HG03103 (cell line): ENCODE results near the gene ANKS1A.

ENCODE experiments used
- ATAC-seq: cut with Tn5 transposase; IDR thresholded peaks from one replicate; pipeline ENCODE4 v1.9.1; 2021; ENCODE audit warnings: low read depth; ENCODE audit not compliant: unreplicated experiment

Gene ANKS1A

DNA sequence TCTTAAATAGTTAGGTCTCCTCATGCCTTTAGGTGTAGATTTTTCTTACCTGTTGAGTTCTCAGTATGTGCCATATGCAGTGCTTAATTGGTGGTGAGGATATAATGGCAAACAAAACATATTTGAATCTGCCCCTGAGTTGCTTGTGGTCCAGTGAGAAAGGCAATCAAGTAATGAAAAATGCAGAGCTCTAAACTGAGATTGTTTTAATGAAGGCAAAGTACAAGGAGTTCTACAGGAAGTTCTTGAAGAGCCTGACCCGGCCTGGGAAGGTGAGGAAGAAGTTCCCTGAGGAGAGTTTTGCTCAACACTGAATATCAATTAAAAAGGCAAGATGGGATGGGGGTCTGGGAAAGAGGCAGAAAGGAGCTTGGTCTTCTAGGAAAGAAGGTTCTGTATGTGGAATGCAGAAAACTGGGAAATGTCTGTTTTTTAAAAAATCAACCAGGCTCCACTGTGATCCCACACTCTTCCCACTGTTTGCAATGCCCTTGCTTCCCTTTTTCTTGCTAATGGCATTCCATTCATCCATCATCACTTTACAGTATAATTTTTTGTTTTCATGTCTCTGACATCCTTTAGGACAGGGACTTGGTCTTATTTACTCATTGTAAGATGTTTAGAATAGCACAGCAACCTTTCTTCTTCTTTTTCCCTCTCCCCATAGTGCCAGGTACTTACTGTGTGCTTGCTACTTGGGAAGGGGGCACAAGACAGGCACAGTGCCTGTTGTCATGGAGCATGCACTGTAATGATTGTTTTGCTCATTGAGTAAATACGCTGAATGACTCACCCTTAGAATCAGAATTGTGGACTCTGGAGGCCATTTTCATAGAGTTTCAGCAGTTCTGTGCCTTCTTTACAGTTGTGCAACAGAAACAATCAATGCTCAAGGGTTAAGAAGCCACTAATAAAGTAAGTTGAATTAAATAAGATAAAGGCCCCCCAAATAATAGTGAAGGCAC is 64.3 kb downstream of the ANKS1A start:
- no peak for ATAC-seq

DNA sequence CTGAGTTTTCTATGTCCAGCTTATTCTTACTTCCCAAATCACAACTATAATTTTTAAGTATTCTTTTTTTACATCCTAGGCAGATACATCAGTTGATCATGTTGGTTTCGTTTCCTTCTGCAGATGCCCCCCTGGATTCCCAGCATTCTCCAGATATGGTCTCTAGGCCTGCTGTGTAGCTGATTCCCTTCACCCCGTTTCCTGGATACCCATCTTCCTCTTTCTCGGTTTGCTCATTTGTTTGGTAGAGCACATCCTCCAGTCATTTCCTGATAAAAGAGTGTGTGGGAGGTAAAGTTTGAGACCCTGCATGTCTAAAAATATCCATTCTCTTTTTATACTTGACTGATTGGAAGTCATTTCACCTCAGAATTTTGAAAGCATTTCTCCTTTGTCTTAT is 66.4 kb downstream of the ANKS1A start:
- no peak for ATAC-seq

DNA sequence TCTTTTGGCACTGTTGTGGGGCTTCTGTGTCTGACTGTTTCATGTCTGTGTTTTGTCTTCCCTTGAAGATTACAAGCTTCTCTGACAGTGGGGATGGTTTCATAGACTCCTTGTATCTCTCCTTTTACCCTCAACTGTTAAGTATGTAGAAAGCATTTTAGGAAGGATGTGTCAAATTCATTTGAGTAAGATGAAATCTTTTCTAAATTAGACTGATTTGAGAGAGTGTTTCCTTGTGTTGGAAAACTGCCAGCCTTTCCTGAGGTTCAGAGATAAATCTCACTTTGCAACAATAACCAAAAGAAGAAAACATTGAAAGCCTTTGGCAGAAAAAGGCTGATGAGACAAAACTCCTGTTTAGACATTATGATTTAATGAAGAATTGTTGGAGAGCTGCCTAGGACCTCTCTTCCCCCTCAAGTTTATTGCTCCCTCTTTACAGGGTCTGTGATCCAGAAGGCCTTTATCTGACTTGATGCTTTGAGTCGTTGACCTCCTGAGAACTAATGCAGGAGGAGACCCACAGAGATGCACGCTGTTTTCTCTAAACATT is 68.3 kb downstream of the ANKS1A start:
- no peak for ATAC-seq

DNA sequence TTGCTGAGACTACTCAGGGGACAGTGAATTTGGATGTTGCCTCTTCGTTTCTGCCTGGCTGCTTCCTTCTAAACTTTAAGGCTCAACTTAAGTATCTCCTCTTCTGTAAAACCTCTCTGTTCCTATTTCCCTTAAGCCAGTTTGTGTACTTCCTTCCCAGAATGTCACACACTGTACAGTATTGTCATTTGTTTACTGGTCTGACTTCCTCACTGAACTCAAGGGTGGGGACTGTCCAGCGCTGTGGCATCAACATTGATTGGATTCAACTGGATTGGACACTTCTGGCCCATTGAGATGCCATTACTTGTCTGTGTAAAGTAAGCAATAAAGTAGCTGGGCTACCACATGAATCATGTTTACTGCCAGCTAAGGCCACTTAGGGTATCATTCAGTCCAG is 69.7 kb downstream of the ANKS1A start:
- ATAC-seq, result no peak

DNA sequence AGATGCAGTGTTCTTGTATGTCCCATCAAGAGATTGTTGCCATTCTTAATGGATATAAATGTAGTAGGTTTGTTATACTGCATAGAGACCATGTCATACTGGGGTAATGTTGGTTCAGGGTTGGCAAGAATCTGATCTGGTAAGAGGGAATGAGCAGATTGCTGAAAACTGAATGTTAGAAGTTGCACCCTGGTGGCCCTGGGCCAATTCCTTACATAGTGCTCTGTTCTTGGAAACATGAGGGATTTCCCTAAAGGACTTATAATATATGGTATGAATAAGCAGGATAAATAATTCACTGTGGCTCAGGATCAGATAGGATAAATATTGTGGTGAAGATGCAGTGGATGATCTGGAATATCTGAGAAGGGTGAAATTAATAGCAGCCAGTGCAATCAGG is 70.2 kb downstream of the ANKS1A start:
- no peak for ATAC-seq

DNA sequence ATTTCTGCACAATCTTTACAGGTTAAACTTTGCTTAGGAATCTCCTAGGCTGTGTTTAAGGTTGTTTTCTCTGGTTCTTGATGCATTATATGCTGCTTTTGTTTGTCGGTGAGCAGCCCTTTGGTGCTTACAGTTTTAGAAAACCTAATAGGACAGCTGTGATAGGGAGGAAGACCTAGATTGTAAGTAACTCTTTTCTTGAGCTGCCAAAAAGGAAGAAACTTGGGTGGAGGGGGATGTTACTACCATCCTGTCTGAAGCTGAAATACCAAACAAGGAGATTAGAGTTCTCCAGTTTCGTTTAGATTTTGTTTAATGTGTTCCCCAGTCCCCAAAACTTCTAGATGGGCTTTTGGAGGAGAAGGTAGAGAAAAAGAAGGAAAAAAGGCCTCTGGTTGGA is 72.0 kb downstream of the ANKS1A start:
- ATAC-seq, result no peak

DNA sequence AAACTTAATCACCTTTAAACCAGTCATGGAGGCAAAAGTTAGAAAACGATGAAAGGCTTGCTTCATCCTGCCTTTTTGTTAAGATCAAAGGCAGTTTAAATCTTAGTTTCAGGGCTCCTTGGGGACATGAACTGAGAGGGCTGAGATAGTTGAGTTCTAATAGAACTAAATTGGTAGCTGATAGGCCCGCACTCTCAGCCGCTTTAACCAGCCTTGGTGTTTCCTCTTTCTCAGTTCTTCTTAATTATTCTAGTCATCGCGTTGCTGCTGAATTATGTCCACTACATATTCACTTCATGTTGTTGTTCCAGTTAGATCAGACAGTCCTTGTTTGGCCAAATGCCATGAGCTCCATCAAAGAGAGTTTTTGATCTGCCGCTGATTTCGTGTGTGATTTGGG is 72.5 kb downstream of the ANKS1A start:
- no peak for ATAC-seq

DNA sequence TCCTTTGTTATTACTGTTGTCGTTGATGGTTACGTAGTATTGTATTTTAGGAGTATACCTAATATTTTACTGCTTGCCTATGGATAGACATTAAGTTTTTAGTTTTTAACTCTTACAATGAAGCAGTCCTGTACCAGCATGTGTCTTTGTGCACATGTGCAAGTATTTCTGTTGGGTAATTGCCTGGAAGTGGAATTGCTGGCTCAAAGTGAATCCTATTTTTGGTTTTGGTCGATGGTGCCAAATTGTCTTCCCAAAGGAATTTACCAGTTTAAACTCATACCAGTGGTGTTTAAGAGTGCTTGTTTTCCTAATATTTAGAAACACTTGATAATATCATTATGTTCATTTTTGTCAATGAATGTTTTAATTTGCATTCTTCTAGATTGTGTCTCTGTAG is 75.5 kb downstream of the ANKS1A start:
- no peak for ATAC-seq

DNA sequence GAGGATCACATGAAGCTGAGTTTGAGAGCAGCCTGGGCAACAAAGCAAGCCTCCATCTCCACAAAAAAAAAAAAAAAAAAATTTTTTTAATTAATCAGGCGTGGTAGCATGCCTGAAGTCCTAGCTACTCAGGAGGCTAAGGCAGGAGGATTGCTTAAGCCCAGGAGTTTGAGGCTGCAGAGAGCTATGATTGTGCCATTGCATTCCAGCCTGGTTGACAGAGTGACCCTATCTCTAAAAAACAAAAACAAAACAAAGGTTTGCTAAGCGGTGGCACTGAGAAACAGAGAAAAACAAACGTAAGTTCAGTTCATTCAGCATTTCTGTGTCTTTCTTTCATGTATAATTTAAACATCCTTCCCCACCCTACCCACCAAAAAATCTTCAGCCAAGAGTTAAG is 78.4 kb downstream of the ANKS1A start:
- ATAC-seq, result no peak

DNA sequence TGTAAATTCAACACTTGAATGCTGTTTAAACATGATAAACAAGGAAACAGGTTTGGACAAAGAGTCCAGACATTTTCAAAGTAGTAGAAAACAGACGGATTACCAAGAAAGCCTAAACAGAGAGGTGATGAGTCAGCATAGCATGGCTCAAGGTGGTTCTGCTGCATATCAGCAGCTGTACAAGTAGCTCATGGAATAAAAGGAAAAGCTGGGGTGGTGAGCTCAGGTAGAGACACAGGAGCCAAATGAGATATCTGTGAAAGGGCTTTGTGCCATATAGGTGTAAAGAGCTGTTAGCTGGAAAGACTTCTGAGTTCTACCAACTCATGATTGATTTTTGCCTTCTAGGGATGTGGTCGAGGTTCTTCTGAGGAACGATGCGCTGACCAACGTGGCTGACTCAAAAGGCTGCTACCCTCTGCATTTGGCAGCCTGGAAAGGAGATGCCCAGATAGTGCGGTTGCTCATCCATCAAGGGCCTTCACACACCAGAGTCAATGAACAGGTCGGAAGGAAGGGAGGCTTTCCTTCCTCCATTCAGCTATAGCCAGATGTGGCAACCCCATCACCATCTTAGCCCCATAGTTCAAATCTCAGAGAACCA is 80.7 kb downstream of the ANKS1A start:
- no peak for ATAC-seq

DNA sequence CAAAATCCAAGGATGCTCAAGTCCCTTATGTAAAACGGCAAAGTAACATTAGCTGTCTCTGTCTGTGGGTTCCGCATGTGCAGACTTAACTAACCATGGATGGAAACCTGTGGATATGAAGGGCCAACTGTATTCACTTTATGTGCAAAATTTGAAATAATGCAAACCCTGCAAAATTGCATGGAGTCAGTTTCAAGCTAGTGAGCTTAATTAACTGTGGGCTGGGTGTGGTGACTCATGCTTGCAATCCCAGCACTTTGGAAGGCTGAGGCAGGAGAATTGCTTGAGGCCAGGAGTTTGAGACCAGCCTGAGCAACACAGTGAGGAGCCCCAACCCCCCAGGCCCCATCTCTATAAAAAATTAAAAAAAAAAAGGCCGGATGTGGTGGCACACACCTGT is 81.4 kb downstream of the ANKS1A start:
- ATAC-seq, result no peak

DNA sequence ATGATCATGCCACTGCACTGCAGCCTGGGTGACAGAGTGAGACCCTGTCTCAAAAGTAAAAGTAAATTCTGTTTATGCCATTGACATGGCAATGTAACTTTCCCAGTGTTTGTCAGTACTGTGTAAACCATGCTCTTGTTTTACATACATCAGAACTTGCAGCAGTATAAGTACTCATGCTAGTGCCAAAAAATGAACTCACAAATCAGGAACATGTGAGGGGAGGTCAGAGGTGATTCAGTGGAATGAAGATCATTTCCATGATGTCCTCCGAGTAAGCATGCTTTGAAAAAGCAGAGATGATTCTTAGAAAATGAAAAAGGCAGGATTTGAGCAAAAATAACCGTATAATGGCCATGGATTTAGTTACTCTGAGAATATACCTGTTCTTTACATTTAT is 81.9 kb downstream of the ANKS1A start:
- ATAC-seq, result no peak

DNA sequence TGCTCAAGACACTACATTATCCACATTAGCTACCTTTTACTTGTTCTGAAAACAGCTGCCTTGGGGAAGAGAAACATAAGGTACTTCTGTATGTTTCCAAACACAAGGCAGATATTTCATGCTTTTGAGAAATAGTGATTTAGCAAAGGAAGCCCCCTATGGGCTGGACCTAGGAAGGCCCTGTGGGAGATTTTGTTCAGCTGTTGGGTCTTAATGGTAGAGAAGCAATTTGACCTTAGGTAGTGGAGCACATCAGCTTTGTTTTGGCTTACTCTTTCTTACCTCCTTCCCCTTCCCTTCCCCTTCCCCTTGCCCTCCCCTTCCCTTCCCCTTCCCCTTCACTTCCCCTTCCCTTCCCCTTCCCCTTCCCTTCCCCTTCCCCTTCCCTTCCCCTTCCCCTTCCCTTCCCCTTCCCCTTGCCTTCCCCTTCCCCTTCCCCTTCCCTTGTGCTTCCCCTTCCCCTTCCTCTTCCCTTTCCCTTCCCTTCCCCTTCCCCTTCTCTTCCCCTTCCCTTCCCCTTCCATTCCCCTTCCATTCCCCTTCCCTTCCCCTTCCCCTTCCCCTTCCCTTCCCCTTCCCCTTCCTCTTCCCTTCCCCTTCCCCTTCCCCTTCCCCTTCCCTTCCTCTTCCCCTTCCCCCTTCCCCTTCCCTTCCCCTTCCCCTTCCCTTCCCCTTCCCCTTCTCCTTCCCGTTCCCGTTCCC is 84.6 kb downstream of the ANKS1A start:
- no peak for ATAC-seq

DNA sequence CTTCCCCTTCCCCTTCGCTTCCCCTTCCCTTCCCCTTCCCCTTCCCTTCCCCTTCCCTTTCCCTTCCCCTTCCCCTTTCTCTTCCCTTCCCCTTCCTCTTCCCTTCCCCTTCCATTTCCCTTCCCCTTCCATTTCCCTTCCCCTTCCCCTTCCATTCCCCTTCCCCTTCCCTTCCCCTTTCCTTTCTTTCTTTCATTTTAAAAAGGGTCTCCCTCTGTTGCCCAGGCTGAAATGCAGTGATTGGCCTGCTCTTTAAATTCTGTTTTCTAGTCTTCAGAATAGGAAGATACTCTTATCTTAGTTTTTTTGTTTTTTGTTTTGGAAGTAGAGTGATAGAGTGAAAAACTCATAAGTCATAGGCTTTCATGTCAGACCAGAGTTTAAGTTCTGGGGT is 85.2 kb downstream of the ANKS1A start:
- ATAC-seq, result no peak

DNA sequence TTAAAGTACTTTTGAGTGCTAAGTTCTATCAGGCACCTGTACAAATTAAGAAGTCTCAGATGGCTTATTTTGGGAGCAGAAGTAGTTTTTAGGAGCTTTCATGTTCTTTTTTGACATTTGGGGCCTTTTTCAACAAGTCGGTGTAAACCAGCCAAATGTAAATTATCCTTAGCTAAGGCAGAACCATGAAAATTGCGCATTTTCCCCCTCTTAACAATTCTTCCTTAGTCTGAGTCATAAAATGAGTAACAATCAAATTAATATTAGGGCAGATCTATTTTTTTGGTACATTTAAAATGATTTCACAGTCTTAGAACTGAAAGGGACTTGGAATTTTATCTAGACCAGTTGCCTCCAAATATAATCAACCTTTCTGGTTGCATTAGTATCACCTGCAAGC is 87.2 kb downstream of the ANKS1A start:
- ATAC-seq, result no peak

DNA sequence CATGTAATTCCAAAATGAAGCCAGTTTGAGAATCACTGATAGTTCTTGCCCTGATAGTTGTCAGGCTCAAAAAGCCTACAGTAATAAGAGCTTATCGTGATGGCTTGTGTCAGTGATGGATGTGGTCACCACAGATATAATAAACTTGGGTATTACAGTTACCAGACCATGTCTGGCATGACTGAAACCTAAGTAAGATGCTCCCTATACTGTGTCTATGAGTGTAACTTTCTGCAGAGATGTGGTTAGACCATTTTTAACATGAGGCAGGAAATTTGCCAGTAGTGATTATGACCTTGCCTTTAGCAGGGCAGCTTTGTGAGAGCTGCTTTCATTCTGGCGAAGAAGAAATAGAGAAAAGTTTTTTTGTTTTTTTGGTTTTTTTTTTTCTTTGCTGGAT is 90.2 kb downstream of the ANKS1A start:
- no peak for ATAC-seq

DNA sequence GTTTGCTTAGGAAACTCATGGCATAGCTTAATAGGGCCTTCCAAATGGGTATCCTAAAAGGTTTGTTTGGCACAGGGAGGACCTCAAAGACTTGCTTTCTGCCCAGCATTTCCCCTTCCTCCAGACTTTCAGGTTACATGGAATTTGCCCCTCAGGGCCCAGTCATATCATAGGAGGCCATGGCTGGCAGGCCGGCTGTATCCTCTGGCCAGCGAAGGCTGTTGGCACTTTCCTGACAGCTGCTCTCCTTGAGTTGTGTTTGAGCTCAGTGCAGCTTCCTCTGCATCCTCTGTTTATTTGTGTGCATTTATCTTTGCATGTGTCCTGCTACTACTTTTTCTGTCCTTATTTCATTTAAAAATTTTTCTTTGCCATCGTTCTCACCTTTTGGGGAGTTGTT is 90.9 kb downstream of the ANKS1A start:
- no peak for ATAC-seq

DNA sequence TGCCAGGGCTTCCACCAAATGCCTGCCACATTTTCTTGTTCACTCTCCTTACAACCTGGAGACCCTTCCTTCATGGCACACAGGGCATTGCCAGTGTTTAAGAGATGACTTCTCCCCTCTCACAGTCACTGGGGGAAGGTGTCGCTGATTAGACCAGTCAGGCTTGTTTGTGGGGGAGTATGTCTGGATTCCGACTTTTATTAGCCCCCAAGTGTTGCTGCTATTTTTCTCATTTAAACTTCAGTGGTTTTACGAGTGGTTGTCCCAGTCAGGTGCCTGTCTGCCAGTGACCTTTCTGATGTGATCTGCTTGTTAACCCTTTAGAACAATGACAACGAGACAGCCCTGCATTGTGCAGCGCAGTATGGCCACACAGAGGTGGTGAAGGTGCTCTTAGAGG is 92.3 kb downstream of the ANKS1A start:
- ATAC-seq, result no peak

DNA sequence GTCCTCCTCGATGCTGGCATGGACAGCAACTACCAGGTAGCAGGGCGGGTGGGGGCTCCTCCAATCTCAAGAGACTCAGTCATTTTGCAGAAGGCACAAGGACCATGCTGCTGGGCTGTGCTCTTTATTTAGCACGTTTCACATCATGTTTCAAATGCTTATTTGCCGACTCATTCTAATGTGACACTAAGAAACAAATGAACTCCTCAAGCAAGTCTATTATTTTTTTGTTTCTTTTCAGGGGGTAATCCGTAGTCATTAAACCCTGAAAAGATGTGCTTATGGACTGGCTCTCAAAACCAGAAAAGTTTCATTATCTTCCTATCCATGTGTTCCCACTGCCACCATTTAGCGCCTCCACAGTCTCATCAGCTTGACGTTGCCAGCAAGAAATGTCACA is 92.9 kb downstream of the ANKS1A start:
- no peak for ATAC-seq

DNA sequence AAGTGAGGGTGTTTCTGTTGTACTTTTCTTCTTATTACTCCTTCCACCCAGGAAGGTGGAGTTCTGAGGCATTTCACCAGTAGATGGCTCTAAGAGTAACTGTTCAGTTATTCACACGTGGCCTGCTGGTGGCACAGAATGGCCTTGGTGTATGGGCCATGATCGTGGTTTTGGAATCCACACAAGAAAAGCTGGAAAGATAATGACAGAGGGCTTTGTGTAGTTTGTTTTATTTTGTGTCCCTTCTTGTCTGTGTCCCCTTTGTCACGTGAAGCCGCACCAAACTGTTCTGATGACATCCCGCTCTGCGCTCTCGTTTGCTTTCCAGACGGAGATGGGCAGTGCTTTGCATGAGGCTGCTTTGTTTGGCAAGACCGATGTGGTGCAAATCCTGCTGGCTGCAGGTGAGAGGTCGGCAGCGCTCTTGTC is 93.4 kb downstream of the ANKS1A start:
- ATAC-seq, result no peak

DNA sequence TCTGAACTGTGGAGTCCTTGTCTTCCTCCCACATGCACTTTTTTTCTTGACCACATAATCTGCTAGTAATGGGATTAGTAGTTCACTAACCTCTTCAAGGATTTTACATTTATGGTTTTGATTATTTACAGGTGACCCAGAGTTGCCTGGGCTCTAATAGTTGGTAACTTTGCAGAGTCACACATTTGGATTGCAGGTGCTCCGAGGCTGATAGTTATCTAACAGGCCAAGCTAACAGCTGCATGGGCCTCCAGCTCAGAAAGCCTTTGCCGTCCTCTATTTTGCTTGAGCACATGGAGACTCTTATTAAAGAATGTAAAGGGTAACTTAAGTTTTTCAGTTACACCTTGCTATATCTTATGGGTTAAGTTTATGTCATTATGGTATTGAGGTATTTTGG is 95.4 kb downstream of the ANKS1A start:
- ATAC-seq, result no peak
